G401 (cell line): ENCODE results near the gene MAPKAP1. TPM values are rescaled to one million over a fixed set of nuclear protein-coding genes. Genes with fewer than 3 reads are reported as not detected.

Experiments
- DNase-seq: peaks from one replicate; pipeline ENCODE4 v3.0.0-alpha.2; 2015; ENCODE audit warnings: low spot score
- in situ Hi-C: cut with HindIII; loops from 2 replicates; pipeline ENCODE4 v1.10.0; 2016; ENCODE audit warnings: low sequenced_read_pairs, mixed read lengths
- total RNA-seq: library from RNA; depleted of rRNA; stranded (reverse); fragments of >200 nt; shearing (Covaris generic); gene quantifications from 2 replicates; pipeline ENCODE4 v1.2.3, GENCODE V29; 2014

The MAPKAP1 gene
- total RNA-seq, 1 experiment from 2014 or later: 113 TPM

GRCh38 chr9:125457357-125457756 lies 249.7 kb downstream of the MAPKAP1 start:
- in situ Hi-C loops: no loop called here
- no peak for DNase-seq

- in situ Hi-C loops: no loop called here
- DNase-seq: no peak
Observed at GRCh38 chr9:125455876-125456275, 251.1 kb downstream of the MAPKAP1 start.

DNA sequence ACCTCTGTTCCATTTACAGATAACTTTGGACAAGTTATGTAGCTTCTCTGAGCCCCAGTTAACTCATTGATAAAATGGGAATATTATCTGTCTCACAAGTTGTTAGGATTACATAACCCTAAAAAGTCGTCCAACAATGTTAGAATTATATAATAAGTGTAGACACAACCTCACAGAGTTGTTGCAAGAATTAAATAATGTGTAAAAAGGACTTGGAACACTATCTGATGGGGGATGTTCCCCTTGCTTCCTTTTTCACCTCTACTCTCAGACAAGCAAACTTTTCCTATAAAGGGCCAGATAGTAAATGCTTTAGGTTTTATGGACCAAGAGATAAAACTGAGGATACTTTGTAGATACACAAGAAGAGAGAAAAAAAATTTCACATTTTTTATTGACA lies 251.9 kb downstream of the MAPKAP1 start:
- no peak for DNase-seq
- in situ Hi-C loops: no loop called here

GRCh38 chr9:125447202-125447802 lies 259.7 kb downstream of the MAPKAP1 start:
- DNase-seq: no peak
- in situ Hi-C loops: no loop called here

DNA sequence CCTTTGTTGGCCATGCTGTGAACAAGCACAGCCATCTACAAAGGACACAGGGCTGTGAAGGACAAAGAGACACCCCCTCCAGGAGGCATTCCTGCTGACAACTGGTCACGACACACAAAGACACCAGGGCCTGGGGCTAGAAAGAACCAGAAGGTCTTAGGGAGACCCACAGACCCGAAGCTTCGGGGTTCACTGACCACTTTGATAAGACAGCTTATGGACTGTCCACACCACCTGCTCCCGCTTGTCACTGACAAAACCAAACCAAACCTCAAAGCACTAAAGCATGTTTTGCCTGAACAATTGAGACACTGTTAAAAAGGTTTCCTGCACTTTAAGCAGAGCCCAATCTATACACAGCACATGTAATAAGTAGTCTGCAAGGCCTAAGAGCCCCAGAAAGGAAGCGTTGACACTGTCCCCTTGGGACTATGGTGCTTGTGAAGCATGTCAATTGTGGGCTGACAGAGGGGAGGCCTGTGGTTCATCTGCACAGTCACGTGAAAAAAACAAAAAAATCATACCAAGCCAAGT lies 260.4 kb downstream of the MAPKAP1 start:
- no peak for DNase-seq
- in situ Hi-C loops: no loop called here

GRCh38 chr9:125444956-125445506 lies 262.0 kb downstream of the MAPKAP1 start:
- no peak for DNase-seq
- in situ Hi-C loops: no loop called here

- in situ Hi-C loops: no loop called here
- DNase-seq: no peak
Observed at GRCh38 chr9:125444166-125444565, 262.8 kb downstream of the MAPKAP1 start.

DNA sequence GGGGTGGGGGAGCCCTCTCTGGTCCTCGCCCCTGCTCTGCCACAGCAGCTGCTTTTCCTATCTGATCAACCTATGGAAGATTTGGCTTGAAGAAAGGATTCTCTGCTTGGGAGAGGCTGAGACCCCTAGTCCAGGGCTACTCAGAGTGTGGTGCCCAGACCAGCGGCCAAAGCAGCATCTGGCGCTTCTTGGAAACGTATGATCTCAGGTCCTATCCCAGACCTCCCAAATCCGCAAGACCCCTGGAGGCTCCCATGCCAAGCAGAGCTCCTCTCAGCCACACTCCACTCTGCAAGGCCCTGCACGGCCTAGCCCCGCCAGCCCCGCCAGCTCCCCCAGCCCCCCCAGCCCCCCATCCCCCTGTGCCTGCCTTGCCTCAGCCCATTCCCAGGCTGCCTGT lies 263.6 kb downstream of the MAPKAP1 start:
- no peak for DNase-seq
- in situ Hi-C loops: no loop called here

GRCh38 chr9:125442452-125442851 lies 264.6 kb downstream of the MAPKAP1 start:
- in situ Hi-C loops: no loop called here
- no peak for DNase-seq

DNA sequence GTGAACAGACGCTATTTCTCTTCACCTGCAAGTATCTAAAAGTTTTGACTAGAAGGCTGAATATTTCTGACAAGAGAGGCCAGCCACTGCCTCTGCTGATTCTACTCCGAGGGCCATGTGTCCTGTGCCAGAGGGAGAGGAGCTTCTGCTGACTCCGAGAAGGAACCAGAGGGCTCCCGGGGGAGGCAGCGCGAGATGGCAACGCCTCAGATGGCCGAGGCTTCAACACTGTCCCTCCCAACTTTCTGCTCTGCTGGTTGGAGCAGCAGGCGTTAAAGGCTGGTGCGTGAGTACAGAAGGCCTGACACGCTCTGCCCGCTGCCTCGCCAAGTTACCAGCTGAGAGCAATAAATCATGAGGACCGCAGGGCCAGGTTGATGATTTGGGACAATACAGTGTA lies 266.6 kb downstream of the MAPKAP1 start:
- in situ Hi-C loops: no loop called here
- peak; percentile 36 for DNase-seq

- in situ Hi-C loops: no loop called here
- DNase-seq: no peak
Observed at GRCh38 chr9:125439434-125440272, 267.4 kb downstream of the MAPKAP1 start.

- in situ Hi-C loops: no loop called here
- peak; percentile 83 for DNase-seq
Observed at GRCh38 chr9:125438506-125439433, 268.2 kb downstream of the MAPKAP1 start.

DNA sequence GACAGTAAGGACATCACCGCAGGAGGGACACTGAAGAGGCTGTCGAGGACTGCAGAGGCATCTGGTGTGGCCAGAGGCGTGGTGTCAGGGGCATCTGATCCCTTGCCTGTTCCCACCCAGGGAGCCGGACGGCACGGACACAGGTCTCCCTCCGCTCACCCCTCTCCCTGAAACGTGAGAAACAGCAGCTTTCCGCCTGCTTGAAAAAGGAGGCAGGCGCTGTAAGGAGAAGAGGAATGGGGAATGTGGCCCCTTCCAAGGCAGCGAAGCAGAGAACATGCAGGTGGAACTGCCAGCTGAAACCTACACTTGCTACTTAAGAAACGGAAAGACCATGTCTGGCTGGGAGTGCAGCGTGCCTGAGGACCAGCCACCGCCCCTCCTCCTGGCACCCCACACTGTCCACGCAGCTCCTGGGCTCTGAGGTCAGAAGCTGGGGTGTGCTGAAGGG lies 269.2 kb downstream of the MAPKAP1 start:
- DNase-seq: no peak
- in situ Hi-C loops: no loop called here

DNA sequence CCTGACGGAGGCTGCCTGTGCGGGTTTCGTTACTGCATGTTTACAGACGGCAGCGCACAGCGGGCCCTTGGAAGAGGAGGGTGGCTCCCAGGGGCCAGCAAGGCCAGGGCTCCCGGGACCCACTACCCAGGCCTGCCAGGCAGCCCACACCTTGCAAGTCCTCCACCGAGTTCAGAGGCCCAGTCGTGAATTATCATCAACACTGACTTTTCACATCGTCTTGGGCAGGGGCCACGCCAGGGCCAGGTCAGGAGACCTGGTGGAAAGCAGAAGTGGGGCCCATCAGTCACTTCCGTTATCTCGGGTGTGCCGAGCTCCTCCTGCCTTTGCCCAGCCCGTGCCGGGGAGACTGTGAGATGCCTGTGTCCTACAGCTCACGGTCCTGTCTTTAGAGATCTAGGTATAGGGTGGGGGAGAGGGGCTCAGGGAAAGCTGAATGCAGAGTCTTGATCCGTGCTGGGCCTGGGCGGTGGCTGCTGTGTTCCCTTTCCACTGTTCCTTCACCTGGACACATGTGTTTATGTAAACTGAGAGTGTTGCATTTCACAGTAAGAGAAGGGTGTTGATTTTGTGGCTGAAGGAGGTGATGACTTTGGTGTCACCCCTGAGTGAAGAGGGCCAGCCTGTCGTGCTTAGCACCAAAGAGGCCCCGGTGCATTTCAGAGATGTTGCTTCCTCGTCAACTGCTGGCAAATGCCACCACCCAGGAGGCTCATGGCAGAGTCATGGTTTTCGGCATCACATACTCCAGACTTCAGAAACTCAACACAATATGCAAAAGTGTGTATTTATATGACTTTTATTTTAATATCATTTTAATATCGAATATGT lies 270.2 kb downstream of the MAPKAP1 start:
- no peak for DNase-seq
- in situ Hi-C loops: no loop called here

DNA sequence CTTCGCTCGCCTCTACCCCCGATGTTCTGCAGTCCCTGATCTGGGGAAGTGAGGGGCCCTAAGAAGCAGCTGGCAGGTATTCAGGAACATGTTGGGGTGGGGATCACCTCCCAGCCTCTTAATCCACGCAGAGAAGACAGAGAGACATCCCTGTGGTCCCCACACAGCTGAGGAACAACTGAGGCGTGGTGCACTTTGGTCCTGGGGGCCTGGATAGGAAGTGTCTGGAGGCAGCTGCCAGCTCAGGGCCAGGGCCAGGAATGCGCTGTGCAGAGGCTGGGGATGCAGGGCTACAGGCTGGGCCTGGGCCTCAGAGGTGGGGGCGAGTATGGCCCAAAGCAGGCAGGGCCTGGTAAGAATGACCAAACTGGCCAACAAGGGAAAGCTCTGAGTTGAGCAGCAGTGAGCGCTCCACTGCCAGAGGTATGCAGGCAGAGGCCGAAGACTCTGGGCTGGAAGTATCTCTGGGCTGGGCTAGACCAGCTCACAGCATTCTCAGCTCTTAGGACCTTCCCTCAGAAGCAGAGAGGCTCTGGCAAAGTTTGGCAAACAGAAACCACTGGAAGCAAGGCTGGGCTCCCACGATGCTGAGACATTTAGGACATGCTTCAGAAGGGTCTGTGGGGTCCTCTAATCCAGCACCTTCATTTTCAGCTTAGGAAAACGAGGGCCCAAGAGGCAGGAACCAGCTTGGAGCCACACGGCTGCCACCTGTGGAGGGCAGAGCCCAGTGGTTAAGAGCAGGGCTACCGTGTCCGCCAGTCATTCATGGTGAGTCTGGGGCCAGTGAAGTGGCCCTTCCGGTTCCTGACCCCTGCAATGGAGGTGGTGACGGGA lies 271.0 kb downstream of the MAPKAP1 start:
- in situ Hi-C loops: no loop called here
- no peak for DNase-seq

- in situ Hi-C loops: no loop called here
- no peak for DNase-seq
Observed at GRCh38 chr9:125434986-125435775, 271.8 kb downstream of the MAPKAP1 start.
